ELR (cell line): Measurements from ENCODE around the gene RHOB.
A peak's percentile ranks its signal among the peaks of the same experiment; 100 is the strongest.
"Not testable (repeated sequence)": the region's sequence is repeated elsewhere in the genome, so short reads cannot be mapped to it uniquely, and the experiment has no call there.

Source experiments
- DNase-seq: peaks from one replicate; pipeline ENCODE4 v3.0.0-alpha.2; 2015; ENCODE audit warnings: low read depth

Gene RHOB

DNA sequence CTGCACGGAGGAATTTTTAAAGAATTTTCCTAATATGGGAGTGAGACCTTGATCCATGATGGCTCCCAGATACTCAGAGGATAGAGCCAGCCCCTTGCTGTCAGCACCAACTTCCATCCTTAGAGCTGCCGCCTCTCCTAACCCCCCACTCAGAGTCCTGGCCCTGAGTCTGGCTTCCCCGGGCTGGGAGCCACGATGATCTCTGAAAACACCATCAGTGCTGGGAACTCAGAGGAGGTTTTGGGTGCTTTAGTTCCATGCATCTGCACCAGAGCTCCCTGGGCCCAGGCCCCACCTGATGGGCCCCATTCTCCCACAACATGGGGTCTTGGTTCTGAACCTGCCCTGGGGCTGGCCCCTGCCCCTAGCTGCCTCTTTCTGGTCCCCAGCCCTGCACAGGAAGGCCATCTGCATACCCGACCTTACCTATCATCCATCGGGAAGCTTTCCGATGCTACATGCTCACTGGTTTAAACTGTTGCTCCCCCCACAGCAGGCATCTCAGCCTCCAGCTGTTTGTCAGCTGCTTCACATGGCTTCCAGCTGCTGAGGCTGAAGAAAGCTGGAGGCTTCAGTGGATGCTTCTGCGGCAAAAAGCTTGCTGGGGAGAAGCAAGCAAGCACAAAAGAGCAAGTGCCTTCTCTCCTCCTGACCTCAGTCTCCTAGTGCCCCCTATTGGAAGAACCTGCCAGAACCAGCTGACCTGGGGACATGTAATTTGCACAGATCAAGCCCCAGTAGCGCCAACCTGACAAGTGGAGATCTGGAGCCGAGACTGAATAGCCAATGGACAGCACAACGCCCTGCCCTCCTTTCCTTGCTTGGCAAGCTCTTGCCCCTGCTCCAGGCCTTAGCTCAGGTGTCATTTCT, 24.2 kb upstream of the RHOB start:
- peak; percentile 35 for DNase-seq

- DNase-seq, result no peak
Observed at GRCh38 chr2:20423359-20423758, 23.5 kb upstream of the RHOB start.

DNA sequence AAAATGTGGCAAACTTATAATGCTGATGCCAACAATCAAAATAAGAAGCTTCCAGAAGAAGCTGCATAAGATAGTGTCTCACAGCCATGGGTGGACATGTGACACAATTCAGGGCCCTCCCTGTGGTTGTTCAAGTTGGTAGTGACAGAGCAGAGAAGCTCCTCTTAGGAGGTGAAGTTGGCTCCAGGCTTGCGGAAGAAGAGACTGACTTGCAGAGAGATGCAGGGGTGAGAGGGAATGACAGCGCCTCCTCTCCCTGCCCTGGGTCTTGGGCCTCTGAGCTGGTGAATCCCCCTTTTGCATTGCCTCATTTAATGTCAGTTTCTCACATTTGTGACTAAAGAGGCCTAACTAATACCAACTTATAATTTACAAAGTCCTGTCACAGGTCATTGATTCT, 23.0 kb upstream of the RHOB start:
- no peak for DNase-seq

- DNase-seq, result peak; percentile 96
Observed at GRCh38 chr2:20424300-20425290, 22.3 kb upstream of the RHOB start.

DNA sequence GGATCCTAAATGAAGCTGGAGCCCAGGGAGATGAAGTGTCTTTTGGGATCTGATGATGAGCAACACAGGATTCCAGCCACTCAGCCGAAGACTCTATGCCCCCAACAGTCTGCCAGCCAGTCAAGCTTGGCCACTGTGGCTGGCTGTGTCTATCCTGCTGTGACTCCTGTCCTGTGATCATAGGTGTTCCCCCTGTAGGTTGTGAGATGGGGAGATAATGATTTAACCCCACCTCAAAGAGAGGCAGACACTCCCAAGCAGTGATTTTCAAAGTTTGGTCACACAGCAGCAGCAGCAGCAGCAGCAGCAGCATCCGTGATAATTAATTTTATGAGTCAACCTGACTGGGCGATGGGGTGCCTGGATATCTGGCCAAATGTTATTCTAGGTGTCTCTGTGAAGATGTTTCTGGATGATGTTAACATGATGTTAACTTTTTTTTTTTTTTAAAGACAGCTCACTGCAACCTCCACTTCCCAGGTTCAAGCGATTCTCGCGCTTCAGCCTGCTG, 21.4 kb upstream of the RHOB start:
- peak; percentile 74 for DNase-seq

- DNase-seq, result no peak
Observed at GRCh38 chr2:20425884-20426283, 21.0 kb upstream of the RHOB start.

DNA sequence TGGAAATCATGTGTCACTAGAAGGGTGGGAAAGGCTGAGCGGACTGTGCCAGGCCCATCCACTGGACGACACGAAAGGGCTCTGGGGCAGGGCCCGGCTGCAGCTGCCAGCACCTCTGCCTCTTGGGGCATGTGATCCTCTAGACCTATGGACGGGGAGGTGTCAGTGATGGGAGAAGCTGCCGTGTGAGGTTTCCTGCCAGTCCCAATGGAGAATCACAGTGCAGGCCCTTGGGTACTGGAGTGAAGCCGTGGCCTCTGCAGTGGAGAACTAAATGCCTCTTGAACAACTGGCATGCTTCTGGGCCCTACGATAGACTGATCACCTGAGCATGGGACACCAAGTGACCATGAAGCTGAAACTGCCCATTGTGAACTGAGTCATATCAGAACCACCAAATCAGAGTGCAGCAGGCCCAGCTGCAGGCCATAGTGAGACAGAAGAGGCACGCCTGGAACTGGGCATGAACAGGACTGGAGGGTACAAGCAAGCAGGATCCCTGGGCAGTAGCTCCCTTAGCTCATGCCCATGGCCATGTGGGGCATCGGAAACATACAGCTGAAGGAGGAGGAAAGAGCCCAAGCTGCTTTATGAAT, 18.8 kb upstream of the RHOB start:
- no peak for DNase-seq

DNA sequence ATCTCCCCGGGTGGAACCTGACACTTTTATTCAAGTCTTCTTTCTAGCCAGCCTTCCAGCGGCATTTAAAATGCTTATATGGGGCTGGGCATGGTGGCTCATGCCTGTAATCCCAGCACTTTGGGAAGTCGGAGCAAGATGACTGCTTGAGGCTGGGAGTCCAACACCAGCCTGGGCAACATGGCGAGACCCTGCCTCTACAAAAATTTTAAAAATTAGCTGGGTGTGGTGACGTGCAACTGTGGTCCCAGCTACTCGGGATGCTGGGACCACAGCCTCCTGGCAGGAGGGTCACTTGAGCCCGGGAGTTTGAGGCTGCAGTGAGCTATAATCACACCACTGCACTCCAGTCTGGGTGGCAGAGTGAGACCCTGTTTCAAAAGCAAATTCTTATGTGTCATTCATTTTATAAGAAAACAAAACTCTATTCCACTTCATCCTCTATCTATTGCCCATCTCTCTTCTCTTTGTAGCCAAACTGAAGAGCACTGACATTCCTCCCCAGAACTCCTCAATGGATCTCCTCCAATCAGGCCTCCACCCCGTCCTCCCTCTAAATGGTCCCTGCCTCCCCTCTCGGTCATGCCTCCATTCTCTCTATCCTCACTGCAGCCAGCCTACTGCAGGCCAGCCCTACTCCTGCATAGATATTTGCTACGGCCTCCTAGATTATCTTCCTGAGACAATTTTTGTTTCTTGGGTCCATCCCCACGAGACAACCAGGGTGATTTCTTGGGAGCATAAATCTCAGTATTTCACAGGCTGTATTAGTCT, 18.0 kb upstream of the RHOB start:
- no peak for DNase-seq

DNA sequence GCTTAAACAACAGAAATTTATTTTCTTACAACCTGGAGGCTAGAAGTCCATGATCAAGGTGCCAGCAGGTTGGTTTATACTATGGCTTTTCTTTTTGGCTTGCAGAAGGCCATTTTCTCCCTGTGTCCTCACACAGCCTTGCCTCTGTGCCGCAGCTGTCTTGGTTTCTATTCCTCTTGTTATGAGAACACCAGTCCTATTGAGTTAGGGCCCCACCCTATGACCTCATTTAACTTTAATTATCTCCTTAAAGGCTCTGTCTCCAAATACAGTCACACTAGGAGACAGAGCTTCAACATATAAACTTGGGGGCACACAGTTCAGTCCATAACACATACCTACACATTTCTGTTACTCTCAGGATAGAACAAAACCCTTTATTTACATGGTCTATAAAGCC, 17.3 kb upstream of the RHOB start:
- DNase-seq, result peak; percentile 20

- no peak for DNase-seq
Observed at GRCh38 chr2:20430035-20430434, 16.8 kb upstream of the RHOB start.

- DNase-seq, result peak; percentile 54
Observed at GRCh38 chr2:20430461-20431300, 16.2 kb upstream of the RHOB start.

- DNase-seq, result no peak
Observed at GRCh38 chr2:20431301-20431698, 15.6 kb upstream of the RHOB start.

GRCh38 chr2:20431772-20432171, 15.1 kb upstream of the RHOB start:
- no peak for DNase-seq

DNA sequence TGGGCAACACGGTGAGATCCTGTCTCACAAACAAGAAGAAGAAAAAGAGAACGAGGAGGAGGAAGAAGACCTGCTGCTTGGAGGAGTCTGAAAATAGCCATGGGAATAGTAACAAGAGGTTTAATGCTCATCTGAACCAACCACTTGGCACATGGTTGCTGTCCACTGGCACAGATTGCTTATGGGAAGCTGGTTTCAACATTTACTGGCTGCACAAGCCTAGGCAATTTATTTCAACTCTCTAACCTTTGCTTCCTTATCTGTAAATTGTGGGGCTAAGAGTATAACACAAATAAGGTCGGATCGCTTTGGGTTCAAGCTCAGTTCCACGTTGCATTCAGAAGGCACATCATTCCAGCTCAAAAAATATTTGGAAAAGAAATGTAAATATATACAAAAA, 14.2 kb upstream of the RHOB start:
- no peak for DNase-seq

DNA sequence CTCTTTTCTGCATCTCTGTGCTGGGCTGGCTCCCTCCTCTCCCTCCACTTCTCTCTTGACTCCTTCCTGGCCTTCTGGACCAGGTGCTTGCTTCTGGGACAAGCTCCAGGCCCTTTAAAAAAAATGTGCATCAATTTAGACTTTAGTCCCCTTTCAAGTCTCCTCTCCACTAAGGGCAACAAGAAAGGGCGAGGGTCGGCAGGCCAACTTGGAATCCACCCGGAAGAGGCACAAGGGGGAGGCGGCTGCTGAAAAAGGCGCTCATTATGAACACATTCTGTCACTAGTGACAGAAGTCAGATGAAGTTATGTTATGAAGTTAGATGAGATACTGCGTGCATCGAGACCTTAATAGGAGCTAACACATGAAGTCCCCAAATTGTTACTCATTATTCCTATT, 13.6 kb upstream of the RHOB start:
- DNase-seq, result no peak

DNA sequence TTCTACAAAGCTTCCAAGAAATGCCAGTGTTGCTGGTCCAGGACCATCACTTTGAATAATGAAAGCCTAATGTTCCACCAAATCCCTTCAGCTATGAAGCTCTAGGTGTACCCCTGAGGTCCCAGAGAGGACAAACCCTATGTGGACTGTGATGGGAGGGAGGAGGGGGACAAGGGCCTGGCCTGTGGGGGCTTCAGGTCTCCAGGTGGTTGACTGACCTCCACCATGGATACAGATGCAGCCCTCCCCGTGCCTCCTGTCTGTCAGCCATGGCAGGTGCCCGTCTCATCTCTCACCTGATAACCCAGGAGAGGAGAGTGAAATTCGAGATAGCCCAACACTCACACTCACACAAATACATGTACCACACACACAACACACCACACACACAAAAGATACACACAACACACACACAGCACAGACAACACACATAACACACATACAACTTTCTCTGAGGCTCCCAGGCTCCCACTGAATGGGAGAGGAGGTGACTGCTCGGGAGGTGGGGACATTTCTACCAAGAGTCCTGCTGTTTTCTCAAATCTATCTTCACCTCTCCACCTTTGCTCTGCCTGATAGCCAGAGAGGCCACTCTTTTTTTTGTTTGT, 12.8 kb upstream of the RHOB start:
- DNase-seq, result no peak

DNA sequence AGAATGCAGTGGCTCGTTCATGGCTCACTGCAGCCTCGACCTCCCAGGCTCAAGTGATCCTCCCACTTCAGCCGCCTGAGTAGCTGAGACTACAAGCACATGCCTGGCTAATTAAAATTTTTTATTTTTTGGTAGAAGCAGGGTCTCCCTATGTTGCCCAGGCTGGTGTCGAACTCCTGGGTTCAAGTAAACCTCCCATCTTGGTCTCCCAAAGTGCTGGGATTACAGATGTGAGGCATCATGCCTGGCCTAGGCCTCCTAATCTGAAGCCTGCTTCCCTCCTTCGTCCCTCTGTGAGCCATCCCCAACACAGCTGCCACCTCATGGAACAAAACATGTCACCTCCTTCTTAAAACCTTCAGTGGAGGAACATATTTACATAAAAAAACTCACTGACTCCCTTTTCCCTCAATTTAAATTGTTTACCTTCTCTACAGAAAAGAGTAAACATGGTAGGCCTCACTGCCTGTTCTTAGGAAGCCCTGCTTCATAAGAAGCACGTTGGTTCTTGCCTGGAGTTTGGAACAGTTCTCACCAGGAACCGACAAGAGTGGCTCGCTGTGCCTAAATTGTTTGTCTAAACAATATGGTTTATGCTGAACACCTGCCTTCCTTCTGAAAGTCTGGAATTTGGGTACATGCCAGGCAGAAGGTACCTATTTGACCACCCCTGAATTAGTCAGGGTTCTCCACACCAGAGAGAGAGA, 12.1 kb upstream of the RHOB start:
- no peak for DNase-seq

GRCh38 chr2:20435456-20435855, 11.4 kb upstream of the RHOB start:
- not testable (repeated sequence) for DNase-seq

DNA sequence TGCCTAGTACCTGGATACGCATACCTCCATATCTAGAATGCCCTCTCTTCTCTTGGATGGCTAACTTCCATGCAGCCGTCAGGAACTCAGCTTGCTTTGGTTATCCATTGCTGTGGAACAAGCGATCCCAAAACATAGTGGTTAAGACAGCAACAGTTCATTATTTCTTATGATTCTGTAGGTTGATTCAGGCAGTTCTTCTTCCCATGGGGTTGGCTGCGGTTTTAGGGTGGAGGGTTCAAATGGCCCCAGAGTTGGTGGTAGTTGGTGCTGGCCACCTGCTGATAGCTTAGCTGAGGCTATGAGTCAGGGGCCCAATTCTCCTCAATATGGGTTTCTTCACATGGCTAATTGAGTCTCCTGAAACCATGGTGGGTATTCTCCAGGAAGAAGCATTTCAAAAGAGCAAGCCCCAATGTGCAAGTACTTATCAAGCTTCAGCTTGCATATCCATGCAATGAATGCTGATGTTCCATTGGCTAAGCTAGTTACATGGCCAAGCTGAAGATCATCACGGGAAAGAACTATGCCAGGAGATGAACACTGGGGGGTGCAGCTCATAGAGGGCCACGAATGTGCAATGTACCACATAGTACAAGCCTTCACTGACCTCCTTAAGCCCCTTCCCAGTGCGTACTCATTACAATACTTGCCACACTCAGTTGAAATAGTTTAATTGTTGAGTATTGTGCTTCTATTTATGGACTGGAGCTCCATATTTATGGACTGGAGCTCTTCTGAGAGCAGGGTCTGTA, 10.0 kb upstream of the RHOB start:
- DNase-seq, result peak; percentile 15
